ENCODE data around the gene SYT10.
"Not testable (repeated sequence)": the region's sequence is repeated elsewhere in the genome, so short reads cannot be mapped to it uniquely, and the experiment has no call there.

The SYT10 gene, protein sequence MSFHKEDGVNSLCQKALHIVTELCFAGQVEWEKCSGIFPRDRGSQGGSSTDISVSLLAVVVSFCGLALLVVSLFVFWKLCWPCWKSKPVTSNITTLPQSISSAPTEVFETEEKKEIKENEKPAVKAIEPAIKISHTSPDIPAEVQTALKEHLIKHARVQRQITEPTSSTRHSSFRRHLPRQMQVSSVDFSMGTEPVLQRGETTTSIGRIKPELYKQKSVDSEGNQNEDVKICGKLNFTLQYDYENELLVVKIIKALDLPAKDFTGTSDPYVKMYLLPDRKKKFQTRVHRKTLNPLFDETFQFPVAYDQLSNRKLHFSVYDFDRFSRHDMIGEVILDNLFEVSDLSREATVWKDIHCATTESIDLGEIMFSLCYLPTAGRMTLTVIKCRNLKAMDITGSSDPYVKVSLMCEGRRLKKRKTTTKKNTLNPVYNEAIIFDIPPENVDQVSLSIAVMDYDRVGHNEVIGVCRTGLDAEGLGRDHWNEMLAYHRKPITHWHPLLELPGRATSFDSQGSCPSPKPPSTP

DNA sequence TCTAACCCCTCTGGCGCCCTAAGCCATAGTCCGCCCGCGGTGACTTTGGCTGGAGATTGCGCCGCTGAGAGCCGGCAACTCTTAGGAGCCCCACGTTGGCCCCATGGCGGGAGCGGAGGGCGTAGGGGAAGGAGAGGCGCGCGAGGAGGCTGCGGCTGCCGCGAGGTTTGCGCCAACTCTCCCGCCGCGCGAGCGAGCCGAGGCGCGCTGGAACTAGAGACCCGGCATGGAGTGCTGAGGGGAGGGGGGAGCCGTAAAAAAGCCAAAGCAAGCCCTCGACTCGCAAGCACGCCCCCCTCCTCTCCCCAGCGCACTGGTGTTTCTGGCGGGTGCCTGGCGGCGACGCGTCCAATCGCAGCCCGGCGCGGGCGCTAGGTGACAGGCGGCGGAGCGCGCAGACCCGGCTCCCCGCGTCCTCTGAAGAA is at the start of gene SYT10:
Gene SYT10 (minus strand): TSS at position 233 of the 425 bp plus-strand sequence. CDS start 297 bp downstream, outside the sequence.
- DNase-seq = peak in 24 of 56 donors; percentile 3 to 66 (median 36)

DNA sequence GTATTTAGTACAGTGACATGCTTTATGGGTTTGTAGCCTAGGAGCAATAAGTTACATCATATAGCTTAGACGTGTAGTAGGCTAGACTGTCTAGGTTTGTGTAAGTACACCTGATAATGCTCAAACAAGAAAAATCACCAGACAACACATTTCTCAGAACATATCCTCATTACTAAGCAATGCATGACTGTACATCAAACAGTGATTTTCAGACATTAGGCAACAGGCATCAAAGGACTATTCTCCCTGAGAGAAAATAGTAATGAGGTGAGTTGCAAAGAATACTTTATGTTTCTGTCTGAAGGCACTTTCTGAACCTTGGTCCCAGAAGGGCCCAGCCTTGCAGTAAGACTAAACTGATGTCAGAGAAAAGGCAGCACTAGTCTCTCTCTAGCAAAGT is 48.4 kb upstream of the SYT10 start:
- no peak for DNase-seq

DNA sequence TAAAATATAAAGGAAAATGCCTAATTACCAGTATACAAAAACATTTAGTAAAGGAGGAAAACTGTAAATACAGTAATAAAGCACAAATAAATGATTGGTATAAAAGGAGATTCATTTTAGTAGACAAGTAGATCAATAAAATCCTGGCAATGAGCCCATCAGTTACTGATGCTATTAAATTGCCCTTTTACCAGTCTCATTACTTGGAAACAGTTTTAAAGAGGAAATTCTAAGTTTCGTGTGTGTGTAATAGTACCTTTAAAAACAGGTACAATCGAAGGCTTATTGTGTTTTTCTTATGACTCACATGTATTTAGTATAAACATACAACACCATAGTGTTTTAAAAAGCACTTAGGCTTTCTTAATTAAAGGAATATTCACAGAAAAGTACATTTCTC is 46.4 kb upstream of the SYT10 start:
- DNase-seq = no peak

DNA sequence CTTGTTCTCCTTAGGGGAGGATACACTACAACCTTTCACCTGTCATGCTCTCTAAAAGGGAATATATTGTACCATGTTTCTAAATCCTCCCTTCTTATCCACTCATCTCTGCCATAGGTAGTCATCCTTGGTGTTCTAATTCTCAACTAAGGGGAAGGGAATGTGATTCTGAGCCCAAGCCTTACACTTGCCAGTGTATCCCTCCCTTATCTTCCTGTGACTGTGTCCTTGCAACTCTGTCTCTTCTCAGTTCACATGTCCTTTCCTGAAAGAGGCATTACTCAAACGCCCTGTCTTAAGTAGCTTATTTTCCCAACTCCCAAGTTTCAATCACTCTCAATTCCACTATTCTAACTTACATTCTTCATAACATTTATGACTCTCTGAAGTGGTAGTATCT is 44.5 kb upstream of the SYT10 start:
- no peak for DNase-seq

DNA sequence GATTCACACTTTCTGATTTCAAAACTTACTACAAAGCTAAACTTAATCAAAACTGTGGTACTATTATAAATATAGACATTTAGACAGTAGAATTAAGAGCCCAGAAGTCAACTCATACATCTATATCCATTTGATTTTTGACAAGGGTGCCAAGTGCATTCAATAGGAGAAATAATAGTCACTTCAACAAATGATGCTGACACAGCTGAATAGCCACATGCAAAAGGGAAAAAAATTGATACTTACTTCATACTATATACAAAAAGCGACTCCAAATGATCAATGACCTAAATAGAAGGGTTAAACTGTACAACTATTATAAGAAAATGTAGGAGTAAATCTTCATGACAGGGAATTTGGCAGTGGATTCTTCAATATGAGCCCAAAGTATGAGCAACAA is 40.7 kb upstream of the SYT10 start:
- no peak for DNase-seq

DNA sequence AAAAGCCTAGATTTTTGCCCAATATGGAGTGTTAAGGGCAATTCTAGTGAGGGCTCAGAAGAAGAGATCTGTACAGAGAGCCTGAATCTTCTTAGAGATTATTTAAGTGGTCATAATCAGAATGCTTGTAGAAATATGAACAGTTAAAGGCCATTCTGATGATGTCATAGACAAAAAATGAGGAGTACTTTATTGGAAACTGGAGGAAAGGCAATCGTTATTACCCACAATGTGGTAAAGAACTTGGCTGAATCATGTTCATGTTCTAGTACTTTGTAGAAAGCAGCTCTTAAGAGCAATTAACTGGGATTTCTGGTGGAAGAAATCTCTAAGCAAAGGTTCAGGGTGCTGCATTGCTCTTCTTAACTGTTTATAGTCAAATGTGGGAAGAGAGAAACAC is 36.4 kb upstream of the SYT10 start:
- DNase-seq = no peak

DNA sequence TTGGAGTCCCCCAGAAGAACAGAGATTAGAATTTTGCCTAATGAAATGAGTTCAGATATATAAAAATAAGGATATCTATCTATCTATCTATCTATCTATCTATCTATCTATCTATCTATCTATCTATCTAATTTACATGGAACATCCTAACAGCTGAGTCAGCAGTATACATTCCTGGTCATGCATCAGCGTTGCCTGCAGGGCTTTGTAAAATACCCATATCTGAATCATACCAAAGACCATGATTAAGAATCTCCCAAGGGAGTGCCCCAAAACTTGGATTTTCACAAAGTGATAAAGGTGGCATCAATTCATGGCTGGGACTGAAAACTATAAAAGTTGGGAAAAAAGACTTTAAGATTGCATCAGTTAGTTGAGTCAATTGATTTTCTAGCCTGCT is 32.7 kb upstream of the SYT10 start:
- DNase-seq = no peak

DNA sequence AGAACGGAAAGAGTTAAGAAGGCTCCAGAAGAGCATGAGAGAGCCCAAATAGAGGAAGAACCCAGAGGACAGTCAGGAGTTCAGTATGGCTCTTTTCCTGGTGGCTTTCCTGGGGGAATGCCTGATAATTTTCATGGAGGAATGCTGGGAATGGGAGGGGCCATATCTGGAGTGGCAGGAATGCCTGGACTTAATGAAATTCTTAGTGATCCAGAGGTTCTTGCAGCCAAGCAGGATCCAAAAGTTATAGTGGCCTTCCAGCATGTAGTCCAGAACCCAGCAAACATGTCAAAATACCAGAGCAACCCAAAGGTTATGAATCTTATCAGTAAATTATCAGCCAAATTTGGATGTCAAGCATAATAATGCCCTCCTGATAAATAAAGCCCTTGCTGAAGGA is 15.5 kb upstream of the SYT10 start:
- DNase-seq = no peak

DNA sequence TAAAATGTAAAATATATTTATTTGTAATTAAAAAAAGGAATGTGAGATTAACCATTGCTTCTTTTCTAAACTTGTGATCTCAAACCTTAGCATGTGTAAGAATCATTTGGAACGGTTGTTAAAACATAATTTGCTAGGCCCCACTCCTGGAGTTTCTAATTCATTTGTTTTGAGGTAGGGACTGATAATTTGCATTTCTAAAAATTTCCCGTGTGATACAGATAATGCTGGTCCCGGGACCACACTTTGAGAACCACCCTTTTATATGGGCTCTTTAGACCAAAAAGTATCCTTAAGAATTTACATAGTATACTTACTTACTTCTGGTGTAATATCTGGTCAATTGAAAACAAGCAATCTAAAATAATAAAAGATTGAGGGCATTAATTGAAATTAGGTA is 10.9 kb upstream of the SYT10 start:
- DNase-seq = no peak

DNA sequence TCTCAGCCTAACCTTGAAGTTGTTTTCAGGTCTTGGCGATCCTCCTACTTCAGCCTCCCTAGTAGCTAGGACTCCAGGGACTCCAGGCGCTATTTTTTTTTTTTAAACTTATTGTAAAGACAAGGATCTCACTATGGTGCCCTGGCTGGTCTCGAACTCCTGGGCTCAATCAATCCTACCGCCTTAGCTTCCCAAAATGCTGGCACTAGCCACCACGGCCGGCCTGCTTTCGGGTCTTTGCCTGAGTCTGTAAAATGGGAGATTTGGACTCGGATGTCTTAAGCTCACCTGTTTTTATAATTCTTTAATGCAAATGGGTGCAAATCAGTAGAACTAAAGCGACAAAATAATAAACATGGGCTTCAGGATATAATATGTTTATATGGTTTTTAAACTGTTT is 858 bp upstream of the SYT10 start:
- no peak for DNase-seq

DNA sequence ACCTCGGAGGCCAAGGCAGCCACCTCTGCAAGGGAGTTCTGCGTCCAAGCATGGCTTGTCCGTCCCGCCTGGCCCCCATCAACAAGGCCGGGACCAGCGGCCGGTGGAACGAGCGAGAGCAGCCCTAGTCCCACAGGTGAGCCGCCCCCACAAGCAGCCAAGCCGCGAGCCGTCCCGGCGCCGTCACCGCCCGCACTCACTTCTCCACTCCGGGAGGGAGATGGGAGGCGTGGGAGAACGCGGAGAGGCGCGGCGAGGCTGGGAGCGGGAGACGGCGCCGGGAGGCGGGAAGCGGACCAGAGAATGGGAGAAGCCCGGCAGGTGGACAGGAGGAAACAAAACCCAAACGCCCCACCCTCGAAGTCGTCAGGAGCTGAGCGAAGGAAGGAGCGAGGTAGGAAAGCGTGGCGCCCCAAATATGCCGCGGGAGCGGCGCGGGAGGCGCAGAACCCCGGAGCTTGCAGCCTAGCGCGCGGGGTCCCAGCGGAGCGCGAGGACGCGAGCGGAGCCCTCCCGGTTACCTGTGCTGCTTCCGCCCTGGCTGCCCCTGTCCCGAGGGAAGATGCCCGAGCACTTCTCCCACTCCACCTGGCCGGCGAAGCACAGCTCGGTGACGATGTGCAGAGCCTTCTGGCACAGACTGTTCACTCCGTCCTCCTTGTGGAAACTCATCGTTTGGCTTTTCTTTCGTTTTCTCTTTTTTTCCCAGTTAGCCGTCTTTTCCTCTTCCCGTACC is 600 bp downstream of the SYT10 start:
- DNase-seq = peak in 26 of 56 donors; percentile 10 to 71 (median 36)

DNA sequence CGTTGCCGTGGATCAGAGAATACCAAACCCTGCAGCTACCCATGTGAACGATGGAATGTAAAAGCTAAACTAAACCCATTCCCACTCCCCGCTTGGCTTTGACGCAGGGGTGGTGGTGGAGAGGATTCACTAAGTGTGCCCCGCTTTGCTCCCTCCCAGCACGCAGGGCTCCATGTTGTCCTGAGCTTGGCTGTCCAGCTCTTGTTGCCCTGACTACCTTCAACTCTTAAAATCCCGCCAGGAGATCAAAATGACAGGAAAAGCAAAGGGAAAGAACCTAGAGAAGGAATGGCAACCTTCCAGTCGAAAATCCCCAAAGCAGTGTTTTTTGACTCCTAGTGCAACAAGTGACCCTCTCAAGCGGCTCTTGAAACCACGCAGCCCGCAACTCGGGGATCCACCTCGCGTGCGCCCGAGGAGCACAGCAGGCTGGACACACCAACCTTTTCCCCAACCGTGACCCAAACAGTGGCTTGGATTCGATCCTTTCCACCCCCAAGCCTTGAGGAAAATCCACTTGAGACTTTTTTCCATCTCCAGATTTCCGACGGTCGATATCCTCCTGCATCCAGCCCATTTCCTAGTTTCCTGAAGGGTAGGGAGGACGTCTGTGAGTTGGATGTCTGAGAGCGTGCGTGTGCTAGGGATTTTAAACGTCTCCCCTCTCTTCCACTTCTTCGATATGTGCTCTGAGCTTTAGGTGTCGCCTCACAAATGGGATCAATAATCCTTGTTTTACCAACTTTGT is 1.4 kb downstream of the SYT10 start:
- DNase-seq = peak in 12 of 56 donors; percentile 2 to 32 (median 8)

DNA sequence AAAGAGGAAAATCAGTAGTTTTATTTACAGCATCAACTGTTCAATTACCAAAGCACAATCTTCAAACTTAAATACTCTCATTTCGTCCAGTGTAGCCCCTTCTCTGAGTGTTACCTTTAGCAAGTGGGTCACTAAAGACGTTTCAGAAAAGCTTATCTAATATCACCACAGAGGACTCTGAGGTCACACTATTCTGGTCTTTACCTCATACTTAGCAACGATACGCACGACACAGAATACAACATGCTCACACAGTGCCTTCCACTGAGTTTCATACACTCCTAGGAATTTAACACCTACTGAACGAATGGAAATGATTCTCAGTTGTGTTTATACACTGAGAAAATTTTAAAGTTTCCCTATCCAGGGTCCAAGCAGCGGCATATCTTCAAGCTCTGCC is 2.0 kb downstream of the SYT10 start:
- DNase-seq = peak in 1 of 56 donors; percentile 13

DNA sequence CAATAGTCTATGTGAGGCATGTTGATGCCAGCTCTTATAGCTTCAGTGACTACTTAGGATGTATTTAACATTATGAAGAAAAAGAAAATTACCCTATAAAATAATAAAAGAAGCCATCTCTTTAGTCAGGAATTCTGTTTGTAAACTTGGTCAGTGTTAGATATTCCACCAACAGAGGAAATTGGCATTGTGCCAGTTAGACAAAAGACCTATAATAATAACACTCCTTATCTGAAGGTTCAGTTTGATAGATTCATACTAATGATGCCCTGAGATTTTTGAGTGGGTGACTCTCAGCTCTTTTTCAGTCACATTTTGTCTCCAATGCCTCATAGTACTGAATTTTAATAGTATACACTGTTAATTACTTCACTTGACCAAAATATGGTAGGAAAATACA is 6.6 kb downstream of the SYT10 start:
- no peak for DNase-seq

DNA sequence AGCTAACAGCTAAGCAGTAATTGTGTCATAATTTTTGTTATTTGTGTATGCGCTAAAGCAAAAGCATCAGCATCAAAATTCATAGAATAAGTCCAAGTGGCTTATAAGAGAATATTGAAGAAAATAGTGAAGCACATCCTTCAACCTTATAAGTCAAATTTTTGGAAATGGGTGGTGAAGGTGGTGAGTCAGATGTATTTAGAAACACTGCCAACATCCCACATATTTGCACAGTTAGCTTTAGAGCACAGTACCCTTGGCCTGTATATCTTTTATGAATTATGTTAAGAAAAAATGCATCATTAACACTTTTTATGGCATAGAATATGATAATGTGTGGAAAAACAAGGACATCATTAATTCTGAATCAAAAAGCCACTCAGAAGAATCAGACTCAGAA is 8.0 kb downstream of the SYT10 start:
- no peak for DNase-seq

DNA sequence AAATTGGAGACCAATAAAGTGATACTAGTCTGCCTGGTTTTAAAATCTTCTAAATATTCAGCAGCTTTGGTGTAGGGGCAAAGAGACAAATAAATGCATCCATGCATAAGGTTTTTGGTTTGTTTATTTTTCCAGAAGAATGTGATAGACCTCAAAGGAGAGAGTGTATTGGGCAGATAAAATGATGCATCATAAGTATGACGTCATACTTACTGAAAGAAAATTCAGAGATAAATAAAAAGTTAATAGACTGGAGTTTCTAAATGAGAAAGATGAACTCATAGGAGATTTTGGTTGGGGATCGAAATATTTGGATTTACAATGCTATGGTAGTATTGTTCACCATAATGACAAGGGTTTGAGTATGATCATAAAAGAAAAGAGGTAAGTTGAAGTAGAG is 10.2 kb downstream of the SYT10 start:
- DNase-seq = no peak

DNA sequence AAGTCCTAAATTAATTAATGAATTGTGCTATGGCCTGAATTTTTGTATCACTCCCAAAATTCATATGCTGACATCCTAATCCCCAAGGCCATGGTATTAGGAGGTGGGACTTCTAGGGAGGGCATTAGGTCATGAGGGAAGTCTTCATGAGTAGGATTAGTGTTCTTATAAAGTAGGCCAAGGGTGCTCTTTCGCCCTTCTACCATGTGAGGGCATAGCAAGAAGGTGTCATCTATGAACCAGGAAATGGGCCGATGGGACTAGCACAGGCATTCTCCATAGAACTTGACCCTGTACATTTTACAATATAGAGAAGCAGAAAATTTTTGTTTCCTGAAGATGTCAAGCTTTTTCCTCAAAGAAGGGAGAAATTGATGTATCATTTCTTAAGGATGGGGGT is 12.5 kb downstream of the SYT10 start:
- no peak for DNase-seq

DNA sequence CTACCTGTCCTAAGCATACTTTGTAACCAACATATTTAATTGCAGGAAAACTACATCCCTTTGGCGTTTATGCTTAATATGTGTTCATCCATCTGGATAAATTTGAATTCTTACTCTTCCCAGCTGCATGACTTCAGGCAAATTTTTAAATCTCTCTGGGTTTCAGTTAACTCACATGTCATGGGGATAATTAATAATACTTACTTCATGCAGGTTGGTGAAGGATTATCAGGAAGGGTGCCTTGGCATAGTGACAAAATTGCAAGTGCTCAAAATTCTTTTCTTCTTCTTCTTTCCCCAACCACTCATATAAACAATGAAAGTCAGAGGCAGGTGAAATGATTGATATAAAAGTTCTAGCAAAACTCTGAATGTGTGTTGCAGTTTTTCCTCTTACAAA is 15.9 kb downstream of the SYT10 start:
- no peak for DNase-seq

DNA sequence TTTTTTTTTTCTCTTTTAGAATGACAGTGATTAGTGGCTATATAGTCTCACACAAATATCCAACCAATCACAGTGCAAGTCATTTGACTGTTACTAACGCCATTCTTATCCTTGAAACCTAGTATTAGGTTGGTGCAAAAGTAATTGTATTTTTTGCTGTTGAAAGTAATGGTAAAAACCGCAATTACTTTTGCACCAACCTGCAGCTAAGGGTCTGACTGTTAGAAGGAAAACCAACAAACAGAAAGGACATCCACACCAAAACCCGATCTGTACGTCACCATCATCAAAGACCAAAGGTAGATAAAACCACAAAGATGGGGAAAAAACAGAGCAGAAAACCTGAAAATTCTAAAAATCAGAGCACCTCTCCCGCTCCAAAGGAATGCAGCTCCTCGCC is 27.2 kb downstream of the SYT10 start:
- DNase-seq = not testable (repeated sequence)

DNA sequence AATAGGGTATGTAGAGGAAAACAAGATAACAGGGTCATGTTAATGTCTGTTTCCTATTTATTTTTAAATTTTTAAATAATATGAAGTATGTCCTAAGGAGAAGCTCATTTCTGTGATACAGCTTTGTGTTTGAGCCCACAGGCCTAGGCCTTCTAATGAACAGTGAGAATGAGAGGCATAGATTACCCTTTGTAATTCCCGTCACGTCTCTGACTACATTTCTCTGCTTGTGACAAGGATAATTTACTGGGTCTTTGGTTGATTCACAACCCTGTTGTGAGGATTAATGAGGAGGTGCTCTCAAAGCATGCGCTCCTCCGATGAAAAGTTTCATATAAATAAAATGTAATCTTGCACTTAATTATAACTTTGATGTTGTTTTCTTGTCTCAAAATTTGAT is 56.1 kb downstream of the SYT10 start:
- DNase-seq = no peak

DNA sequence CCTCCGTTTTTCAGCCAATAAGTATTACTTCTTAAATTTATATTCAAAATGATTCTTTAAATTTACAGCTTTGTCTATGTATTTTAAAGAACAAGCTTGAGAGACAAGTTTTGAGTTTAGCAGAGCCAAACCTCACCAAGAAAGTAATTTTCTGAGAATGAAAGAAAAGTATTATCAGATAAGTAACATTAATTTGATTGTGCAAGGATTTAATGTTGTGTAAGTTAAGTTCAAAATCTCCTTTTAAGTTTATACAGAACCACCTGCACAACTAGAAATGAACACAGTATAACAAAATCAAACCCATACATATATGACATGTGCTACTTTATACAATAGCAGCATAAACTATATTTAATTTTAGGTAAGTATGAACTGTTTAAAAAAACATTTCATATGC is 63.5 kb downstream of the SYT10 start:
- DNase-seq = no peak

DNA sequence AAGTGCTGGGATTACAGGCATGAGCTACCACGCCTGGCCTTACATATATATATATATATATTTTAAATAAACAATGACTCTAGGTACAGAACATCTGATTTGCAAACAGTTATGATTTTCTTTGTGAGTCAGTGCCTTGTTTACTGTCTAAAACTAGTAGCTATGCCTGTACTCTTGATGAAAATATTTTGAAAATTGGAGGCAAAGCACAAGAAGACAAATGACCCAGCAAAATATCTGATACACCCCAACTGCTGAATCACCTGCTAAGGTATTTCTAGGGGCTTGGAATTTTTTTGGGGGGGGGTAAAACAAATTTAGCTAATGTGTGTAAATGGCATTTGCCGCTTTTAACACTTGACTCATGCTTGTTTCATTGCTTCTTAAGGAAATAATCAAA is 69.3 kb downstream of the SYT10 start:
- no peak for DNase-seq

Measured in nucleus accumbens (tissue), 56 donors.